HCT116 (cell line): ENCODE measurements around the gene GMDS.

Source experiments
- EGR1 ChIP-seq: IDR thresholded peaks from 2 replicates; pipeline ENCODE4 v1.6.1; 2012; ENCODE audit warnings: low read depth
- EZH2 ChIP-seq: fragments of 200-600 bp; sonication (generic); IDR thresholded peaks from 2 replicates; pipeline ENCODE4 v1.6.1; 2017; ENCODE audit warnings: antibody characterized with exemption, mixed run types
- MAX ChIP-seq: IDR thresholded peaks from 2 replicates; pipeline ENCODE4 v1.6.1; 2012

- TF ChIP-seq MAX (no peak), EGR1 (no peak), EZH2 (no peak)
Observed at GRCh38 chr6:1984346-1984994, 260.9 kb downstream of the GMDS start.
